ENCODE data around the gene UFD1. TPM values are rescaled to one million over a fixed set of nuclear protein-coding genes. Genes with fewer than 3 reads are reported as not detected.

UFD1 gene
- total and polyA plus RNA-seq, 9 of the 15 experiments (the other 6 are each of a cell fraction or from before 2014, with no cell fraction given): 238 to 645 (median 363) TPM

DNA sequence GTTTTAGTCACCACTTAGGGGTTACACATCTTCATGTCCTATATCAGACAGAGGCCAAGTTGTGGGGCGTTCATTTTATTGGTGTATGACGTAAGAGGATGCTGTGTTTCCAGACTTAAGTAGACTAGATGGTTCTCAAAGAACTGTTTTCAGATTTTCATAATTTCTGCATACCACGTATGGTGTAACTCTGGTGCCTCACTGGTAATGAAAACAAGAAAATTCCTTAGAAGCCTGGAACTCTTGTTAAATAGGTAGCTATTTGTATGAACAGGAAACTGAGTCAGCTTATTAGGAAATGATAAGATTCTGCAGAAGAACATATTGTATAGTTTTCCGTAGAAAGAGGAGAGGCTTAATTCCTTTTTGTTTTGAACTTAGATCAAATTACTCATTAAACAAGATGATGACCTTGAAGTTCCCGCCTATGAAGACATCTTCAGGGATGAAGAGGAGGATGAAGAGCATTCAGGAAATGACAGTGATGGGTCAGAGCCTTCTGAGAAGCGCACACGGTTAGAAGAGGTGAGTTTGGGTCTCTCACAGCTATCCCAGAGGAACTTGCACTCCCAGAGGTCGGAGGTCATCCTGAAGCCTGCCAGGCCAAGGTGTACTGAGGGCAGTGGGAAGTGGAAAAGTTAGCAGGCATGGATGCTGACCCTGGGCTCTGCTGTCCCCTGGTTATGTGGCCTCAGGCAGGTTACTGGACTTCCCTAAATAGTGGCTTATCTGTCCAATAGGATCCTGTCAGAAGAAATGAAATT, 4.7 kb upstream of the UFD1 start:
- Histone ChIP-seq H3K27ac (ENCODE audit: extremely low read depth, low read depth, low read length) (no peak overlapping the region), H3K36me3 (ENCODE audit: control insufficient read depth, insufficient read depth, low read length) (peaks cover 76% of the 10 kb centered on the region), H3K27me3 (ENCODE audit: control insufficient read depth in 2 of 2, insufficient read depth in 2 of 2, low read length in 2 of 2) (no peaks in the 10 kb centered on the region), H3K4me3 (no peak overlapping the region), H4K20me1 (replicated peaks; ENCODE audit: control insufficient read depth, insufficient read depth, low read length) (peaks cover under 1% of the 10 kb centered on the region), H2AFZ (ENCODE audit: low read depth, low read length) (no peak overlapping the region), H3K9ac (ENCODE audit: insufficient read depth in 1 of 2, low read depth in 2 of 2, low read length in 2 of 2) (no peak overlapping the region), H3K4me2 (ENCODE audit: insufficient read depth, low read length) (no peak overlapping the region), H3K9me1 (ENCODE audit: control insufficient read depth, insufficient read depth, low read length) (no peaks in the 10 kb centered on the region), H3K9me3 (replicated peaks; ENCODE audit: control insufficient read depth, insufficient read depth, low read depth, low read length) (no peaks in the 10 kb centered on the region), H3K4me1 (replicated peaks in 1 of 2; ENCODE audit: control insufficient read depth in 2 of 2, insufficient read depth in 2 of 2, low read length in 2 of 2) (peaks cover 7 to 8% of the 10 kb centered on the region in 2 experiments), H3K79me2 (ENCODE audit: control insufficient read depth, insufficient read depth, low read length) (peaks cover 47% of the 10 kb centered on the region)
- POLR2A ChIA-PET: interaction anchor here (0.8 to 3.9 kb wide), 7 partner anchors 10 to 28 kb away, joined by 3 to 23 read pairs (median 5); no protein-coding TSS in a partner anchor
- BruUV-seq (replicated peaks): no TSS peak
- in situ Hi-C loops (cut with MboI) (no loop called here), intact Hi-C loops (cut with micrococcal nuclease) (no loop called here)
- no peak for FAIRE-seq
- 95% methylated on average over 8 of the region's 8 CpGs for WGBS (ENCODE audit: insufficient coverage, low coverage, missing lambda C conversion rate)
- ATAC-seq: no peak
- peak in 1 of 4 experiments; percentile 38 for DNase-seq (ENCODE audit: extremely low read depth in 1 of 4, low spot score in 3 of 4)
- CTCF ChIA-PET (ENCODE audit: low intra/inter-chr PET ratio): interaction anchor here (1.1 kb wide), 1 partner anchor 94 kb away, joined by 7 read pairs; no protein-coding TSS in a partner anchor
- no peak for TF ChIP-seq EHMT2 (IDR thresholded peaks at IDR 0.05)
- no peak for TF ChIP-seq DIDO1 (tag; IDR thresholded peaks at IDR 0.05; ENCODE audit: low read depth)
- TF ChIP-seq, protein P1, sequence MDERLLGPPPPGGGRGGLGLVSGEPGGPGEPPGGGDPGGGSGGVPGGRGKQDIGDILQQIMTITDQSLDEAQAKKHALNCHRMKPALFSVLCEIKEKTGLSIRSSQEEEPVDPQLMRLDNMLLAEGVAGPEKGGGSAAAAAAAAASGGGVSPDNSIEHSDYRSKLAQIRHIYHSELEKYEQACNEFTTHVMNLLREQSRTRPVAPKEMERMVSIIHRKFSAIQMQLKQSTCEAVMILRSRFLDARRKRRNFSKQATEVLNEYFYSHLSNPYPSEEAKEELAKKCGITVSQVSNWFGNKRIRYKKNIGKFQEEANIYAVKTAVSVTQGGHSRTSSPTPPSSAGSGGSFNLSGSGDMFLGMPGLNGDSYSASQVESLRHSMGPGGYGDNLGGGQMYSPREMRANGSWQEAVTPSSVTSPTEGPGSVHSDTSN (CRISPR knock-in tag; IDR thresholded peaks at IDR 0.05; ENCODE audit: low read depth): no peak
- TF ChIP-seq, protein P1 (tag; conservative IDR thresholded peaks at IDR 0.05; ENCODE audit: low read depth): no peak
- TF ChIP-seq ZC3H4 (CRISPR knock-in tag; IDR thresholded peaks at IDR 0.05; ENCODE audit: borderline replicate concordance): no peak
- no peak for TF ChIP-seq FOXJ2 (tag; IDR thresholded peaks at IDR 0.05)
- TF ChIP-seq CBX1 (IDR thresholded peaks at IDR 0.05; ENCODE audit: low read depth): no peak
- TF ChIP-seq, protein P2, sequence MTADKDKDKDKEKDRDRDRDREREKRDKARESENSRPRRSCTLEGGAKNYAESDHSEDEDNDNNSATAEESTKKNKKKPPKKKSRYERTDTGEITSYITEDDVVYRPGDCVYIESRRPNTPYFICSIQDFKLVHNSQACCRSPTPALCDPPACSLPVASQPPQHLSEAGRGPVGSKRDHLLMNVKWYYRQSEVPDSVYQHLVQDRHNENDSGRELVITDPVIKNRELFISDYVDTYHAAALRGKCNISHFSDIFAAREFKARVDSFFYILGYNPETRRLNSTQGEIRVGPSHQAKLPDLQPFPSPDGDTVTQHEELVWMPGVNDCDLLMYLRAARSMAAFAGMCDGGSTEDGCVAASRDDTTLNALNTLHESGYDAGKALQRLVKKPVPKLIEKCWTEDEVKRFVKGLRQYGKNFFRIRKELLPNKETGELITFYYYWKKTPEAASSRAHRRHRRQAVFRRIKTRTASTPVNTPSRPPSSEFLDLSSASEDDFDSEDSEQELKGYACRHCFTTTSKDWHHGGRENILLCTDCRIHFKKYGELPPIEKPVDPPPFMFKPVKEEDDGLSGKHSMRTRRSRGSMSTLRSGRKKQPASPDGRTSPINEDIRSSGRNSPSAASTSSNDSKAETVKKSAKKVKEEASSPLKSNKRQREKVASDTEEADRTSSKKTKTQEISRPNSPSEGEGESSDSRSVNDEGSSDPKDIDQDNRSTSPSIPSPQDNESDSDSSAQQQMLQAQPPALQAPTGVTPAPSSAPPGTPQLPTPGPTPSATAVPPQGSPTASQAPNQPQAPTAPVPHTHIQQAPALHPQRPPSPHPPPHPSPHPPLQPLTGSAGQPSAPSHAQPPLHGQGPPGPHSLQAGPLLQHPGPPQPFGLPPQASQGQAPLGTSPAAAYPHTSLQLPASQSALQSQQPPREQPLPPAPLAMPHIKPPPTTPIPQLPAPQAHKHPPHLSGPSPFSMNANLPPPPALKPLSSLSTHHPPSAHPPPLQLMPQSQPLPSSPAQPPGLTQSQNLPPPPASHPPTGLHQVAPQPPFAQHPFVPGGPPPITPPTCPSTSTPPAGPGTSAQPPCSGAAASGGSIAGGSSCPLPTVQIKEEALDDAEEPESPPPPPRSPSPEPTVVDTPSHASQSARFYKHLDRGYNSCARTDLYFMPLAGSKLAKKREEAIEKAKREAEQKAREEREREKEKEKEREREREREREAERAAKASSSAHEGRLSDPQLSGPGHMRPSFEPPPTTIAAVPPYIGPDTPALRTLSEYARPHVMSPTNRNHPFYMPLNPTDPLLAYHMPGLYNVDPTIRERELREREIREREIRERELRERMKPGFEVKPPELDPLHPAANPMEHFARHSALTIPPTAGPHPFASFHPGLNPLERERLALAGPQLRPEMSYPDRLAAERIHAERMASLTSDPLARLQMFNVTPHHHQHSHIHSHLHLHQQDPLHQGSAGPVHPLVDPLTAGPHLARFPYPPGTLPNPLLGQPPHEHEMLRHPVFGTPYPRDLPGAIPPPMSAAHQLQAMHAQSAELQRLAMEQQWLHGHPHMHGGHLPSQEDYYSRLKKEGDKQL (CRISPR knock-in tag; IDR thresholded peaks at IDR 0.05; ENCODE audit: borderline replicate concordance): no peak
- TF ChIP-seq, protein P3, sequence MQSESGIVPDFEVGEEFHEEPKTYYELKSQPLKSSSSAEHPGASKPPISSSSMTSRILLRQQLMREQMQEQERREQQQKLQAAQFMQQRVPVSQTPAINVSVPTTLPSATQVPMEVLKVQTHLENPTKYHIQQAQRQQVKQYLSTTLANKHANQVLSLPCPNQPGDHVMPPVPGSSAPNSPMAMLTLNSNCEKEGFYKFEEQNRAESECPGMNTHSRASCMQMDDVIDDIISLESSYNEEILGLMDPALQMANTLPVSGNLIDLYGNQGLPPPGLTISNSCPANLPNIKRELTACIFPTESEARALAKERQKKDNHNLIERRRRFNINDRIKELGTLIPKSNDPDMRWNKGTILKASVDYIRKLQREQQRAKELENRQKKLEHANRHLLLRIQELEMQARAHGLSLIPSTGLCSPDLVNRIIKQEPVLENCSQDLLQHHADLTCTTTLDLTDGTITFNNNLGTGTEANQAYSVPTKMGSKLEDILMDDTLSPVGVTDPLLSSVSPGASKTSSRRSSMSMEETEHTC (IDR thresholded peaks at IDR 0.05): no peak
- TF ChIP-seq SLC30A9 (CRISPR knock-in tag; IDR thresholded peaks at IDR 0.05): no peak
- no peak for TF ChIP-seq NEUROD1 (IDR thresholded peaks at IDR 0.05; ENCODE audit: borderline replicate concordance, low read depth, low read length, partially characterized antibody)
